ENCODE measurements around the gene ARHGEF16.
A peak's percentile ranks its signal among the peaks of the same experiment; 100 is the strongest.

ARHGEF16 gene

DNA sequence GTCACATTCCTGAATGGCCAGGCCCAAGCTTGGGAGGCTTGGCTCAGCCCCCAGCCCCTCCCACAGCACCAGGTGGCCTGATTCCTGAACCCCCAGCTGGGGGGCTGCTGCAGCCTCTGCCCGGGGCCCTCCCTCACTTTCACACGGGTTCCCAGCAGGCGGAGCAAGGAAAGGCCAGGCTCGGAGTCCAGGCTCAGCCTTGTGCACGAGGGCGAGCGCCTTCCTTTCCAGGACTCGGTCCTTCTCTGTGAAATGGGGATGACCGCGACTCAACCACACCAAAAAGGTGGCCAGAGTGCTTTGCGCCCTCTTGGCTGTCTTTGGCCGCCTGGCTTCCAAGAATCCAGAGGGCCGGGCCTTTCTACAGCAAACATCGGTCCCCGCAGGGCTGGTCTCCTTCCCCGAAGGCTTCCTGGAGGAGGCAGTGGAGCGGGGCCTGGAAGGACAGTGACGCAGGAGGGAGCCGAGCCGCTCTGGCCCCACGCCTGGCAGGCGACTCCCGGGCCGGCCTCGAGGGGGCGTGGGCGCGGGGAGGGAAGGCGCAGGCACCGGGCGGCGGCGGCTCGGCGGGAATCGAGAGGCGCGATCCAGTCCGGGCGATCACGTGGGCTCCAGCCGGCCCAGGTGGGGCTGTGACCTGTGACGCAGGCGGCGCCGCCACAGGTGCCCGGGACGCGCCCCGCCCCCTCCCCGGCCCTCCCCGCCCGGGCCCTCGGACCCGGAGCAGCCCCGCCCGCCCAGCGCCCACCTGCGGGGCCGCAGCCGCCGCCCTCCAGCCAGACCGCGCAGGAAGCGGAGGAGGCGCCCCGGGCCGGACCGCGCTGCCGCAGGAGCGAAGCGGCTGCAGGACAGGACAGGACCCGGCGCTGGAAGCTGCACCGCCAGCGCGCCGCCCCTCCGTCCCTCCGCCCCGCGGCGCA, at the start of gene ARHGEF16:
ARHGEF16 (plus strand) TSS at position 775 of the 920 bp plus-strand sequence. CDS start 8,420 bp downstream, outside the sequence.
- DNase-seq (ENCODE audit: low read depth, low spot score), result peak; percentile 92

DNA sequence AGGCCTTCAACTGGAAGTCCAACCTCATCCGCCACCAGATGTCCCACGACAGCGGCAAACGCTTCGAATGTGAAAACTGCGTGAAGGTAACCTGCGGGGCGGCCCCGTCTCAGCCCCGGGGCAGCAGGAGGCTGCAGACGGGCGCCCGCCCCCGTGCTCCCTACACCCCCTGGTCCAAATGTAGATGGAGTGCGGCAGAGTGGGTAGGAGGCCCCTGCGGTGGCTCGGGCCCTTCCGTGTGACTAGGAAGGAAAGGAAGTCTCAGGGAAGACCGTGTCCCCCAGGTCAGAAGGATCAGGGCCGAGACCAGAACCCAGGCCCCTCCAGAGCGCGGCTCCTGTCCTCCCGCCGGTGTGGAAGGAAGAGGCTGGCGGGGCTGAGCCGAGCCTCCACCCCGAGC, 49.7 kb upstream of the ARHGEF16 start:
- DNase-seq (ENCODE audit: low read depth, low spot score), result no peak

DNA sequence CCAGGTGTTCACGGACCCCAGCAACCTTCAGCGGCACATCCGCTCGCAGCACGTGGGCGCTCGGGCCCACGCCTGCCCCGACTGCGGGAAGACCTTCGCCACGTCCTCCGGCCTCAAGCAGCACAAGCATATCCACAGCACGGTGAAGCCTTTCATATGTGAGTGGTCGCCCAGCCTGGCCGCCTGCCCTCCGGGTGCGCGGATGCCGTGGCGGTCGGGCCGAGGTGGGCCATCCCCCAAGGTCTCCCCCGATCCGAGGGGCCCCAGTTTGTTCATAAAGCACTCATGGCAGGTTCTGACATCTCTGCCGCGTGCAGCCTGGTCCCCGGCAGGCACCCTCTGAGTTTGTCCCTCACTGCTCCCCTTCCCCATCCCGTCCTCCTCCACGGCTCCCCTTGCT, 49.0 kb upstream of the ARHGEF16 start:
- no peak for DNase-seq (ENCODE audit: low read depth, low spot score)

DNA sequence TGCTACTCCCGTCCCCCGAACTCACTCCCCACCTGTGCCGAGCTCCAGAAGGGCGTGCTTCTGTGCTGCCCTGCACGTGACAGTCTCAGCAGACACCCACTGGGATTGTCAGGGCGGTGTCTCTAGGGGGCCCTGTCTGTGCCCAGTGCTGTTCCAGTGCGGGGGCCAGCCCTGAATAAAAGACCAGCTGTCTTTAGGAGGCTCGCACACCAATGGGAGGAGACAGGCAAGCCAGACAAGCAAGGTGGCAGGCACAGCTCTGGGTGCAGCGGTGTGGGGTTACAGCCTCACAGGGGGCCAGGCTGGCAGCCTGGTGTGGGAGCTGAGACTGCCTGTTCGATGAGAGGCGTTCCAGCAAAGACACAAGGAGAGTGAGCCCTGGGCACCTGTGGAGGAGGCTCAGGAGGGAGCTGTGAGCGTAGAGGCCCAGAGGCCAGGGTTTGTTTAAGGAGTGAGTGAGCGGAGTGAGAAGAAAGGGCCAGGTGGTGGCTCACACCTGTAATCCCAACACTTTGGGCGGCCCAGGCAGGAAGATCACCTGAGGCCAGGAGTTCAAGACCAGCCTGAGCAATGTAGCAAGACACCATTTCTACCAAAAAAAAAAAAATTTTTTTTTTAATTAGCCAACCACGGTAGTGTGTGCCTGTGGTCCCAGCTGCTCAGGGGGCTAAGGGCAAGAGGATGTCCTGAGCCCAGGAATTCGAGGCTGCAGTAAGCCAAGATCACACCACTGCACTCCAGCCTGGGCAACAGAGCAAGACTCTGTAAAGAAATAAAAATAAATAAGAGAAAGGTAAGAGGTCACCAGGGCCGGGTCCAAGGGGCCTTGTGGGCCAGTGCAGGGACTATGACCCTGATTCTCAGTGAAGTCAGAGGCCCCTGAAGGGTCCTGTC, 48.2 kb upstream of the ARHGEF16 start:
- DNase-seq (ENCODE audit: low read depth, low spot score), result no peak

DNA sequence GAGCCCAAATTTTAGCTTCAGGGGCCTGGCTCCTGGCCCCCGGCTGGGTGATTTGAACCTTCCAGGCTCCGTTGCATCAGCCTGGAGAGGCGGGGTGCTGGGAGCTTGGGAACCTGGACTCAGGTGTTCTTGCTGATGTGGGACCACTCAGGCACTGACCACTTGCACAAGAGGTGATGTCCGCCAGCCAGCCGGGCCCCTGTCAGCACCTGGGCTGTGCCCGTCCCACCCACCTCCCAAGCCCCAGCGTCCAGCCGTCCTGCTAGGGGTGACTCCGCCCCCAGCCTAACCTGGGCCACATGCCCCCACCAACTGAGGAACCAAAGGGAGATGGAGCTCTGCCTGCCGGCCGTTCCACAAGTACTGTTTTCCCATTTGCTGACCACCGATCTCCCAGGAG, 47.4 kb upstream of the ARHGEF16 start:
- no peak for DNase-seq (ENCODE audit: low read depth, low spot score)

DNA sequence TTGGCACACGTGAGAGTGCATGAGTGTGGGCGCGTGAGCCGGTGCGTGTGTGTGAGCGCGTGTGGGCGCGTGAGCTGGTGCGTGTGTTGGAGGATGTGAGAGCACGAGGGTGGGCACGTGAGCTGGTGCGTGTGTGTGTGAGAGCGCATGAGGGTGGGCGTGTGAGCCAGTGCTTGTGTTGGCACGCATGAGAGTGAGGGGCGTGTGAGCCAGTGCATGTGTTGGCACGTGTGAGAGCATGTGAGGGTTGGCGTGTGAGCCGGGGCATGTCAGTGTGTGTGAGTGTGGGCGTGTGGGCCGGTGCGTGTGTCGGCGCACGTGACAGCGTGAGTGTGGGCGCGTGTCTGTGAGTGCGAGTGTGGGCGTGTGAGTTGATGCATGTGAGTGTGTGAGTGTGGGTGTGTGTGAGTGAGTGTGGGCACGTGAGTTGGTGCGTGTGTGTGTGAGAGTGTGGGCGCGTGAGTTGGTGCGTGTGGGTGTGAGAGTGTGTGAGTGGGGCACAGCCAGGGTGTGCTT, 45.7 kb upstream of the ARHGEF16 start:
- no peak for DNase-seq (ENCODE audit: low read depth, low spot score)

DNA sequence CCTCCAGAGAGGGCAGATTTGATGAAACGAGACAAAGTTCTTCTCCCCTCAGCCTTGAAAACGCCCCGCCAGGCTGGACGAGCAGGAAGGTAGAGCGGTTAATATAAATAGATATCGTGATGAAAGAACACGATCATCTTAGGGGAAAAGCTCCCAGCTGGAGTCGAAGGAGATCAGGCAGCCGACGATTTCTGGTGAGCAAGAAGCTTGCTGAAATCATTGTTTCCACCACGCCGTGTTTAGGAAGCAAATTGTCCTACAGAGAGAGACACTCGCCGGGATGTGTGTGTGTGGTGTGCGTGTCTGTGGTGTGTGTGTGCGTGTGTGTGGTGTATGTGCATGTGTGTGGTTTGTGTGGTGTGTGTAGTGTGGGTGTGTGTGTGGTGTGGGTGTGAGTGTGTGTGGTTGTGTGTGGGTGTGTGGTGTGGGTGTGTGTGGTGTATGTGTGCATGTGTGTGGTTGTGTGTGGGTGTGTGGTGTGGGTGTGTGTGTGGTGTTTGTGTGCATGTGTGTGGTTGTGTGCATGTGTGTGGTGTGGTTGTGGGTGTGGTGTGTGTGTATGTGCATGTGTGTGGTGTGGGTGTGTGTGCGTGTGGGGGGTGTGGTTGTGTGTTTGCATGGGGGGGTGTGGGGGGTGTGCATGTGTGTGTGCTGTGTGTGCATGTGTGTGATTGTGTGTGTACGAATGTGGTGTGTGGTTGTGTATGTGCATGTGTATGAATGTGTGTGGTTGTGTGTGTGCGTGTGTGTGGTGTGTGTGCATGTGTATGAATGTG, 44.9 kb upstream of the ARHGEF16 start:
- DNase-seq (ENCODE audit: low read depth, low spot score), result no peak

DNA sequence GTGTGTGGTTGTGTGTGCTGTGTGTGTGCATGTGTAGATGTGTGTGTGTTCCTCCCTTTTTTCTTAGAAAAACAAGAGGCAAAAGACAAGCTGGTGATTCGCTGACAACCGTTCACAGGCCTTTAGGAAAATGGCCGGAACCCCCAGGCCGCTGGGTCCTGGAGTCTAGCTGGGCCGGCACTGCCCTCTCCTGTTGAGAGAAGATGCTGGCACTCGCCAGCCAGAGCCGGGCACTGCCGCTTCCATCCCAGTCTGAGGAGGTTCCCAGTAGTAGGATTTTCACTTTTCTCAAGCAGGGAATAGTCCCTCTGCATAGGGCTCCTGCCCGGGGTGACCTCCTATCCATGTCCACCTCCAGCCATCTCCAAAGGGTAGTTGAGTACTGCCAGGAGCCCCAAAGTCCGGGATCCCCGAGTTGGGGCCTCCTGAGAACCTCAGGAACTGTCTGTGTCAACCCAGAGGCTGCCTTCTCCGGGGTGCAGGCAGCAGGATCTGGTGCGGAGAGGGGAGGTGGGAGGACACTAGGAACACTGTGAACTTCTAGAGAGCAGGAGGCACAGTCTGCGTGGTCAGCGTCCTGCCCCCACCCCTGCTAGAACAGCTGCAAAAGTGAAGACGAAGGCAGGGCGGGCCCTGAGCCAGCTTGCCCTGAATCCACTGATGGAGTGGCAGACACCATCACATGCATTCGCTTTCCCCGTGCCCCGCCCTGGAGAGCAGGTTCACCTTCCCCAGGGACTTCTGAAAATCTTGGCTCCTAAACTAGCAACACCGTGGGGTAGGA, 44.1 kb upstream of the ARHGEF16 start:
- DNase-seq (ENCODE audit: low read depth, low spot score), result peak; percentile 56

DNA sequence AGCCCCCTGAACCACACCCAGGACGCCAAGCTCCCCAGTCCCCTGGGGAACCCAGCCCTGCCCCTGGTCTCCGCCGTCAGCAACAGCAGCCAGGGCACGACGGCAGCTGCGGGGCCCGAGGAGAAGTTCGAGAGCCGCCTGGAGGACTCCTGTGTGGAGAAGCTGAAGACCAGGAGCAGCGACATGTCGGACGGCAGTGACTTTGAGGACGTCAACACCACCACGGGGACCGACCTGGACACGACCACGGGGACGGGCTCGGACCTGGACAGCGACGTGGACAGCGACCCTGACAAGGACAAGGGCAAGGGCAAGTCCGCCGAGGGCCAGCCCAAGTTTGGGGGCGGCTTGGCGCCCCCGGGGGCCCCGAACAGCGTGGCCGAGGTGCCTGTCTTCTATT, 42.7 kb upstream of the ARHGEF16 start:
- DNase-seq (ENCODE audit: low read depth, low spot score), result no peak

DNA sequence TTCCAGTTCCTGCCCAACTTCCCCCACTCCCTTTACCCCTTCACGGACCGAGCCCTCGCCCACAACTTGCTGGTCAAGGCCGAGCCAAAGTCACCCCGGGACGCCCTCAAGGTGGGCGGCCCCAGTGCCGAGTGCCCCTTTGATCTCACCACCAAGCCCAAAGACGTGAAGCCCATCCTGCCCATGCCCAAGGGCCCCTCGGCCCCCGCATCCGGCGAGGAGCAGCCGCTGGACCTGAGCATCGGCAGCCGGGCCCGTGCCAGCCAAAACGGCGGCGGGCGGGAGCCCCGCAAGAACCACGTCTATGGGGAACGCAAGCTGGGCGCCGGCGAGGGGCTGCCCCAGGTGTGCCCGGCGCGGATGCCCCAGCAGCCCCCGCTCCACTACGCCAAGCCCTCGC, 42.1 kb upstream of the ARHGEF16 start:
- no peak for DNase-seq (ENCODE audit: low read depth, low spot score)

DNA sequence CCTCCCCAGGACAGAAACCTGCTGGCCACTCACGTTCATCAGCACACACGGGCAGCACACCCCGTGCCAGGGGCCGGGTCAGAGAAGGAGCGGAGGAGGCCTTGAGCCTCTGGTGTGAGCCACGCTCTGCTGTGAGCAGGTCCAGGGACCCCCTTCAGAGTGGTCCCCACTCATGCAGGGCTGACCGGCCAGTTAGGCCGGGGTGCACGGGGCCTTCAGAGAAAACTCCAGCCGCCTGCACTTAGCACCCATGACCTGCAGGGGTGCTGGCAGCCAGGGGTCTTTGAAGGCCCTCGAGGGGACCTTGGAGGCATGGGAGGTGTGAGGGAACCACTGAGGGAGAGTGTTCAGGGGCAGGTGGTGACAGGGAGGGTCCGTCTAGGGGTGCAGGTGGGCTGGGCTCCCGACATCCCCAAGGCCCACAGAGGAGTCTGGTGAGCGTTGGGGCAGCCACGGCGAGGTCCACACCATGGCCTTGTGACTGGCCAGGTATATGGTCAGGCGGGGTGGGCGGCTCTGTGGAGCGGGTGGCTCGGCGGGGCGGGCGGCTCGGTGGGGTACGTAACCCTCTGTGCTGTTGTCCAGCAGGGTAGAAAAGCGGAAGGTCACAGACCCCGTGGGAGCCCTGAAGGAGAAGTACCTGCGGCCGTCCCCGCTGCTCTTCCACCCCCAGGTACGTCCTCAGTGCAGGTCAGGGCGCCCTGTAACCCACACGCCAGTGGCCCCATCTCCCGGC, 40.3 kb upstream of the ARHGEF16 start:
- no peak for DNase-seq (ENCODE audit: low read depth, low spot score)

DNA sequence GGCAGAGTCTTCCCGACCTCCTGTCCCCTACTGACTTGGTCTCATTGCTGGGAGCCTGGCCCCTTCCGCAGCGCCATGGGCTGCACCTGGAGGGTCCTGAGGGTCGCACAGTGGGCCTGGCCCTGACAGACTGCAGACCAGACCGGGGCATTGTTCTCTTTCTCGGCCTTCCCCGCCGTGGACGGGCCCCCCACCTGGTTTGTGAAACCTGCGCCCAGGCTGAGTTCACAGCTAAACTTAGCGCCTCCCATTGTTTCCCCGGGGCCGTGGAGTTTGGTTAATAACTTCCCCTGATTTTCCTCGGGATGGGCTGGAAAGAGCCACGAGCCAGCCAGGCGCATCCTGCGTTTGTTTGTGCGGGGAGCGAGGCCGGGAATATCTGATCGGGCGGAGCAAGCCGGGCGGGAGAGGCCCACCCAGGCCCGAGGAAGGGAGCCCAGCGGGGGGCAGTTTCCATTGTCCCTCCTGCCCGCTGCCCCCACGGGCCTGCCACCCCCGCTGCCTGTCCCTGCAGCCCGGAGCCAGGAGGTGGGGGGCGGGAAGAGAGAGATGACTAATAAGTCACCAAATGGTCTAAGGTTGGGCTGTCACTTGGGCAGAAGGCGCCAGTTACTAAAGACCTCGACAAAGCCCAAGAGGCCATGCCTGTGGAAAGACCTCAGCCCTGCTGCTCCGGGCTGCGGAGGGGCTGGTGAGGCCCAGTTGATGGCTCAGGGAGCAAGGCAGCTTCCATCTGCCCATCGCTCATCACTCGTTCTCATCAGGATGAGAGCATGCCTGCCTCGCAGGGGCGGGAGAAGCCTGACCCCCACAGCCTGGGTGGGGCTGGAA, 39.0 kb upstream of the ARHGEF16 start:
- DNase-seq (ENCODE audit: low read depth, low spot score), result no peak

DNA sequence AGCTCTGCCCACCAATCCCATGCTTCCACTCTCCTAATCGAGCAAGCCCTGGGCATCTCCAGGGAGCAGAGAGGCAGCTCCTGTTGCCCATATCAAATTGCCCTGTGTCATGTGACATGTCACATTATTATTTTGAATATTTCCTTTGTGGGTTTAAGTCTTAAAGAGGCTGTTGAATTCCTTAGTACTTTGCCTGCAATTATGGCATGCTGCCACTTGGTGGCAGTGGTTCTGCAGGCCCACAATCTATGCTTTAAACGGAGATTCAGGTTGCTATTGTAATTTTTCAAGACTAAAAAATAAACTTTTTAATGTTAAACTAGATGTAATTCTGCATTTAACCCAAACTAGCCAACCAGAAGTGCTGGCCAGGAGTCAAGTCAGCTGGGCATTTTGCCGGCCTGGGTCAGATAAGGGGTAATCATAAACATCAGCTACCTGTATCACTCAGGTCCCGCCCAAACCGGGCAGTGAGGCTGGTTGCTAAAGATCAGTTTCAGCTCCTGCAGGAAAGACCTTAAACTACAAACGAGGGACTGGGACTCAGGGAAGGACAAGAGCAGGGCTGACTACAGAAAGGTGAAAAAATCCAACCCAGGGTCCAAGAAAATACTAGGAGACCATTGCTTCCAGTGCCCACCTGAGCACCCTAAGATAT, 37.3 kb upstream of the ARHGEF16 start:
- peak; percentile 47 for DNase-seq (ENCODE audit: low read depth, low spot score)

DNA sequence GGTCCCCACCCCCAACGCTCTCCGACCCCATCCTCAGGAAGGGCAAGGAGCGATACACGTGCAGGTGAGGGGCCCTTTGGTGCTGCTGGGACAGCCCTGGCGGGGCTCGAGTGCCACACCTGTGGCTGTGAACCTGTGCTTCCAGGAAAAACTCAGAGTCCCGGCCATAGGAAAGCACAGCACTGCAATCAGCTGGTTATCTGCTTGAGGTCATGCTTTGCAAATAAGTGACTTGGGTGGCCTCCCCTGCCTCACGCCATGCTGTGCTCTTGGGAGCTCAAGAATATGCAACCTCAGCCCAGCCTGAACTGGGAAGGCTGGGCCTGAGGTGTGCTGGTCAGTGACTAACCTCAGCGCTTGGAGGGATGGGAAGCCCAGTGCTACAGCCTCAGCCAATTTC, 36.5 kb upstream of the ARHGEF16 start:
- no peak for DNase-seq (ENCODE audit: low read depth, low spot score)

DNA sequence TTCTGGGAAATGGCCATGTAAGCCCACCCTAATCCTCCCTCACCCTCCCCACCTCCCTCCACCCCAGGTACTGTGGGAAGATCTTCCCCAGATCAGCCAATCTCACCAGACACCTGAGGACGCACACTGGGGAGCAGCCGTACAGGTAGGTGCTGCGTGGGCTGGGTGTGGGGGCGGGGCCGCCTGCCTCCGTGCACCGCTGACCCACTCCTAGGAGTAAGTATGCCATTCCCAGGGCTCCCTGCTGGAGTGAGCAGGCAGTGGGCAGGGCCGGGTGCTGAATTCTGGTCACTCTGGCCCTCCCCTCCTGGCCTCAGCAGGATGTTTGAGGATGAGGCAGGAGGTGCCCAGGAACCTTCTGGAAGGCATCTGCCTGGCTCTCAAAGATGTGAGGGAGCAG, 35.9 kb upstream of the ARHGEF16 start:
- DNase-seq (ENCODE audit: low read depth, low spot score), result no peak

DNA sequence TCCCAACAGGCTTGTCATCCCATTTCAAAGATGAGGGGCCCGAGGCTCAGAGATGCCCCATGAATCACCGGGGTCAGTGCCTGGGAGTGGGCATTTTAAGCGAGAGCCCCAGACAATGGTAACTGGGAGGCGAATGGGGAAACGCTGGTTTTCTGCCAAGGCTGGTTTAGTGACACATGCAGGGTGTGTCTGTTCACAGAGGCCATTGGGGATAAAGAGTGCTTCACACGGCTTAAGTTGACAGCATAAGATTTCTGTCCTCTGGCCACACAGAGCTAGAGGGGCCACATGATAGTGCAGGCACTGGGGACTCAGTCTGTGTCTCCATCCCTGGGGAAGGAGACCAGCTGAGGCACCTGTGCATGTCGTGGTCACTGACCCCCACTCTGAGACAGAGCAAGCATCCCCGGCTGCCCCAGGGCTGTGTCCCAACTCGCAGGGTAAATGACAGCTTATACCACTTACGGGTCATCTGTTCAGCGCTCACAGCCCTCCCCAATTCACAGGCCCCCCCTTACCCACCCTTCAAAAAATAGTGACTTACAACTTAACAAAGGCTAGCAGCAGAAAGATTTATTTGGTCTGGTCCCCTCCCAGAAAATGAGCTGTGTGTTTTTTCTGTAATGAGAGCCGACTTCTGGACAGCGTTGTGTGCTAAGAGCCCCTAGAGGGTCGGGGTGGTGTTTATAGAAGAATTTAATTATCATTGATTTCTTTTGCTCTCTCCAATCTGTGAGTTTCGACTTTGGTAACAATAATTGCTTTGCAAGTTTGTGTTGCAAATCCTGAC, 34.9 kb upstream of the ARHGEF16 start:
- no peak for DNase-seq (ENCODE audit: low read depth, low spot score)

DNA sequence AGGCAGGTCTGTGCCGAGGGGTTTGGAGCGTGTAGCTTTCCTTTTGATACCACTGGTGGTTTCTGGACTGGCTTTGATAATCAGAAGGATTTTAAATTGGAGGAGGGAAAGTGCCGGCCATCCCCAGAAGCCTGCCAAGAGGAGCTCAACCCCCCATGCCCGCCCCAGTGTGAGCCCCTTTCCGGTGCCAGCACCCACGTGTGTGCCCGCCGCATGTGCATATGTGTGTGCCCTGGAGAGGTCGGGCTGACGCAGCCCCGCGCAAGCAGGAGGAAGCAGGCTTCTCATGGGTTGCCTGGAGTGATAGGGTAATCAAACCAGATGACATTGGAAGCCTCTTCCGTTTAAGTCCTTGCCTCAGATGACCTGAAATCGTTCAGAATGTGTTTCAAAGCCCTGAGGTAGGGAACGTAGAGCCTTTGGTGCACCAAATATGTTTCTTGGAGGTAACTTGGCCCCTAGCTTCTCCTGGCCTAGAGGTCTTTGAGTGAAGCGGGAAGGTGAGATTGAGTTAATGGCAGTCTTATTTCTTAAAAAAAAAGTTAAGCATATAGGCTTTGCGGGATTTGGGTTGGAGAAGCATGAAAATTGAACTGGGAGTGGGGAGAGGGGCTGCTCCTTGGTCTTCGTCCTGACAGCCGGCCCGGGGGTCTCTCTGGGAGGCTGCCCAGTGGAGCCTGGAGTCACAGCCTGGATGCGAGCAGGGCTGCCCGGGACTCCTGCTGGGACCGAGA, 34.1 kb upstream of the ARHGEF16 start:
- DNase-seq (ENCODE audit: low read depth, low spot score), result no peak

Measured in ELF-1 (cell line).